IPS-11a (cell line): ENCODE results near the gene METAP1.
A peak's percentile ranks its signal among the peaks of the same experiment; 100 is the strongest.
"Not testable (repeated sequence)": the region's sequence is repeated elsewhere in the genome, so short reads cannot be mapped to it uniquely, and the experiment has no call there.

Experiments used
- H3K4me3 ChIP-seq: one replicate; pipeline ENCODE4 v1.5.1; 2013; ENCODE audit warnings: low read depth, low read length, control low read depth

The METAP1 gene

GRCh38 chr4:98996765-98997068 is 1.2 kb downstream of the METAP1 start:
- peak overlapping the region; percentile 94 for H3K4me3 ChIP-seq

DNA sequence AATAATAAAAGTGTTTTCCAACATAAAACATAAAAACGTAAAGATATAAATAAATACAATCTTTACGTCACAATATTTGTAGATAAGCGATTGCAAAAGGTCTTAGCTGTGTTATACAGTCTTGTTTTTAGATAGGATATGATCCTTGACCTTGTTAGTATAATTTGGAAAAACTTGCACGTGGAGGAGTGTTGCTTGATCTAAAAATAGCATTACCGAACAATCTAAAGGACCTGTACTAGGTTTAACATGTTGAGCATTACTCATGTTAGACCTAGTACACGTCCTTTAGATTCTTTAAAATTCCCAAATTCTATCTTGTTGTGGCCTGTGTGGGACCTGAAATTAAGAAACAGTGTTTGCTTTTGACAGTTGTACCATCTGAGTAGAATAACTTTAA is 1.6 kb downstream of the METAP1 start:
- peak overlapping the region; percentile 94 for H3K4me3 ChIP-seq

DNA sequence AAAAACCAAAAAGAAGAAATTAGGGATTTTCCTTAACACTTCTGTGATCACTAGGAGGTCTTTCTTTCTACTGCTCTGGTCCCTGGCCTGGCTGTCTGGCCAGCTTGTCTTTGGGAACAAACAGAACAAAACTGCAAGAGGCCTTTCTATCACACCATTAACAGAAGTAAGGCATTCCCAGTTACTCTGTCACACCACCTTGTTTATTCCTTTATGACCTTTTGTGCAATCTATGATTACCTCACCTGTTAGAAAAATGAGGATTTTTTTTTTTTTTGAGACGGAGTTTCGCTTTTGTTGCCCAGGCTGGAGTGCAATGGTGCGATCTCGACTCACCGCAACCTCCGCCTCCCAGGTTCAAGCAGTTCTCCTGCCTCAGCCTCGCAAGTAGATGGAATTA is 3.0 kb downstream of the METAP1 start:
- H3K4me3 ChIP-seq = no peak overlapping the region

DNA sequence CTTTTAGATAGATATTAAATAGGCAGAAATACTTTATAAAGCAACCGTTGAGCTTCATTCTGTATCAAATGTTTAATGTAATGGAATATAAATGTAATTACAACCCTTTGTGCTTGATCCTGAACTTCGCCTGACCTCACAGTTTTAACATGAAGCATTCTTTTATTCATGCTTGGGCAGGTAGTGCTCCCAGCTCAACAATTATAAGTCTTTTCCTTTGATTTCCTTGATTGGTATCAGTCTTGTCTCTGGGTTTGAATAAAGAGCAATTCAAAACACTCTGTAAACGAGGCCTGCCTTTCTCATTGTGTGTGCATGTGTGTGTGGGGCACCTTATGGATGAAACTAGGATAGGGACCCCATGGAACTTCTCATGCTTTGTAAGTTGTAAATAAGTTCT is 6.8 kb downstream of the METAP1 start:
- H3K4me3 ChIP-seq = no peak overlapping the region

GRCh38 chr4:99008051-99008450 is 12.5 kb downstream of the METAP1 start:
- H3K4me3 ChIP-seq = no peak overlapping the region

DNA sequence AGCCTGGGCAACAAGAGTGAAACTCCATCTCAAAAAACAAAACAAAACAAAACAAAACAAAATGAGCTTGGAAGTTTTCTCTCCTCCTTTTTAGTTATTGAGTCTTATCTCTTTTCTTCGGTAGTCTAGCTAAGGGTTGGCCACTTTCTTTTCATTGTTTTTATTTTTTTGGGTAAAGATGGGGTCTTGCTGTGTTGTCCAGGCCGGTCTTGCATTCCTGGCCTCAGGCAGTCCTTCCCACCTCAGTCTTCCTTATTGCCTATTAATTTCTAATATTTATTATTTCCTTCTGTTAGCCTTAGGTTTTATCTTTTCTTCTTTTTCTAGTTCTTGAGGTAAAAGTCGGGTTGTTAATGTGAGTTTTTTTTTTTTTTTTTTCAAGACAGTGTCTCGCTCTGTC is 16.4 kb downstream of the METAP1 start:
- no peak overlapping the region for H3K4me3 ChIP-seq

- no peak overlapping the region for H3K4me3 ChIP-seq
Observed at GRCh38 chr4:99013402-99013843, 17.9 kb downstream of the METAP1 start.

DNA sequence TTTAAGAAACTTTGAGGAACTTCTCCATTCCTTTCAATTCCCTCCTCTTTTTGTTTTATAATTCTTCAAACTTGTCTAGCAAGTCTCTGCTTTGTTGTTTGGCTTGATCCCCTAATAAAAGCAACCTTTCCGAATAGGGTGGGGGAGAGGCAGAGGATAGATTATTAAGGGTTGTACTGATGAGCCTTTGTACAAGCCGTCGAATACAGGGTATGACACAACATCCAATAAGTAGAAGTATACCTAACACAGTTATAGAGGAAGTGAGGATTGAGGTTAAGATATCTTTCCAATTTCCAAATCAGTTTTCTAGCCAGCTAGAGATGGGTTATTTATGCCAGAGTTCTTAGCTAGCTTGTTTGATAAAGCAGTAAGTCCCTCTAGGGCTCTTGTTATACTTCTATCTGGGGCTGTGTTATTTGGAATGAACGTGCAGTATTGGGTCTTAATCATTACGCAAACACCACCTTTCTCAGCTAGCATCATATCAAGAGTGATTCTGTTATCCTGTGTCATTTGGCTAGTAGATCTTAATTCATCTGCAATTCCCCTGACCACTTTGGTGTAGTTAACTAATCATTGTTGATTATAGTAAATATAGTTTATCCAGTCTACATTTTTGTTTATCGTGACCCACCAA is 18.5 kb downstream of the METAP1 start:
- H3K4me3 ChIP-seq = no peak overlapping the region

DNA sequence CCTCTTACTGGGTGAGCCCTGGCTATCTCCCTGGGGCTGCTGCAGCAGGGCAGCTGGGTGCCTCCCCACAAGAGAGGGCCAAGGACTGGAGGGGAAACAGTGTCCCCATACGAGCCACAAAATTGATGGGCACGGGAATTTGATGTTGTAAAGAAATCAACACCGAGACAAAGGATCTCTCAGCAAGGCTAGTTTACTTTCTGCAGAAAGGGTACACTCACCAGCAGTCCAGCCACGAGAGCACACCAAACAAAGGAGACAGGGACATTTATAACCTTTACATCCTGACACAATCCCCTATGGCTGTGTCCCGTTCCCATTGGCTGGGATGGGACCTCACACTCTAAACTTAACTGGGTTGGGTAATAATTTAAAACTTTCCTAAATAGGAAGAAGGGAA is 25.9 kb downstream of the METAP1 start:
- no peak overlapping the region for H3K4me3 ChIP-seq

DNA sequence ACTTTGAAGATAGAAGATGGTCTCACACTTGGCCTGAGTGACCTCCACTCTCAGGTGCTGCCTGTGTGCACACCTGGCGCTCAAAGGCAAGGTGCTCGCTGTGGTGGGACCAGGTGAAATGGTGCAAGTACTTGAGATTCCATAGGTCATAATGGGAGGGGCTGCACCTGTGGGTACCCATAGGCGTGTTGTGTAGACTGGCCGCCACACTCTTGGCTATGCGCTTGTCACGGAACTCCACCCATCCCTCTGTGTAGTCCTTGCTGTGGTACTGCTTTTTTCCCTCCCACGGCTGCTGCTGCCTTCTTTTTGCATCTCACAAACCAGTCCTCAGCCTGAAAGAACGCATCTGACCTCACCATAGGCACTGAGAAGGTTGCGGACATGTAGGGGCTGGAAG is 27.0 kb downstream of the METAP1 start:
- H3K4me3 ChIP-seq = no peak overlapping the region

- not testable (repeated sequence) for H3K4me3 ChIP-seq
Observed at GRCh38 chr4:99023800-99024251, 28.3 kb downstream of the METAP1 start.

GRCh38 chr4:99024481-99025275 is 29.2 kb downstream of the METAP1 start:
- no peak overlapping the region for H3K4me3 ChIP-seq

- no peak overlapping the region for H3K4me3 ChIP-seq
Observed at GRCh38 chr4:99025506-99025905, 30.0 kb downstream of the METAP1 start.

DNA sequence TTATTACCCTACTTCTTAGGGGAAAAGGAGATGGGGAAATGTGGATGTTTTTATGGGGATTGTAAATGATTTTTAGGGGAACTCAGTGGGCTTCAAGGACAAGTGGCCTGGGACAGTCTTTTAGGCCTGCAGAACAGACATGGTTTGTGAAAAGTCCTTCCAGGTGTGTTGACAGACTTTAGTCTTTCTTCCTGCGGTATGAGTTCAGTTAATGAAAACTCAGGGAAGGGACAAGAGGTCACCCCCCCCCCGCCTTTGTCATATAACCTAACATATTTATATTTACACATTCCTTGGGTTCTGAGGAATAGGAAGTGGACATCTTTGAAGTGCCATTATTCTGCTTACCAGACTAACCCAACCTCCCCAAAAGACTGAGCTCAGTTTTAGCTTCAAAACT is 31.8 kb downstream of the METAP1 start:
- H3K4me3 ChIP-seq = no peak overlapping the region

DNA sequence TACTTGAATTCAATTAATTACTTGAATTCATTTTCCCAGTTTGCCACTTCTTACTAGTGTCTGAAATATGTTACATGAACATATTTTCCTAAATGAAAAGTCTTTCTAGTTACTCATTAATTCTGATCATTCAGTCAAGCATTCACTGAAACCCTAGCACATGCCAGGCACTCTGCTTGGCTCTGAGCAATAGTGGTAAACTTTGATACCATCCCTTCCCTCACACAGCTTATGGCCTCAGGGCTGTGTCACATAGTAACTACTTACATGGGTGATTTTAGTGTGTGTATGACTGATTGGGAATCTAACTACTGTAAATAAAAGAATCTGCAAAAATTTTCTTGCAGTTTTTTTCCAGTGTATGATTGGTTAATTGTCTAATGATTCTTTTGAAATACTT is 32.7 kb downstream of the METAP1 start:
- no peak overlapping the region for H3K4me3 ChIP-seq

DNA sequence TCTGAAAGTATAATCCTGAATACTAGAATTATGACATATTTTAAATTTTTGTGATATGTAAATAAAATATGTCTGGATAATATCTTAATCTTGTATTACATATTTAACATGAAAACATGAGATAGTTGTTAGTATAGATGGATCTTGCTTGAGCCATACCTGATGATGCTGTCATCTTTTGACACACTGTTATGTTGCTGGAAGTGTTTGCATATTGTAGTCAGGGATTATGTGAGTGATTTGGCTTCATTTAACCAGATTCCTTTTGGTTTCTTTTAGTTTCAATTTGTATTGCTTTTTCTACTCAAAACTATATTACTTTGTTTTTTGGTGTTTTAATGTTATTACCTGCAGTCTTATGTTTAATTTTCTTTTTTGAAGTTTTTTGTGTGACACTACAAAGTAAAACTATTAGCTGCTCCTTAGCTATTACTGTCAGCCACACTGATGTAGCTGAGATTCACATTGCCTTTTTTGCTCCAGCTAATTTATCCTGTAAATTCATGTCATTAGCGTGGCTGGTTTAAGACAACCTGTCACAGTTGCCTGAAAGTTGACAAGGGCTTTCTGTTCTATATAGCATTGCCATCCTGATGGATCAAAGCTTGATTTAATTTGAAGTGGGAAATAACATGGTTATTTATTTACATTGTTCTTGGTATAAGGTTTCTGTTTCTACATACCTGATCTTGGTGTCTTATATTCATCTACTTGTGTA is 33.7 kb downstream of the METAP1 start:
- no peak overlapping the region for H3K4me3 ChIP-seq

GRCh38 chr4:99029852-99030251 is 34.3 kb downstream of the METAP1 start:
- no peak overlapping the region for H3K4me3 ChIP-seq

- H3K4me3 ChIP-seq = no peak overlapping the region
Observed at GRCh38 chr4:99033956-99034355, 38.4 kb downstream of the METAP1 start.

- H3K4me3 ChIP-seq = no peak overlapping the region
Observed at GRCh38 chr4:99038213-99038612, 42.7 kb downstream of the METAP1 start.

GRCh38 chr4:99043346-99043745 is 47.8 kb downstream of the METAP1 start:
- H3K4me3 ChIP-seq = no peak overlapping the region

GRCh38 chr4:99047710-99048109 is 52.2 kb downstream of the METAP1 start:
- H3K4me3 ChIP-seq = no peak overlapping the region

- no peak overlapping the region for H3K4me3 ChIP-seq
Observed at GRCh38 chr4:99052902-99053301, 57.4 kb downstream of the METAP1 start.
